ENCODE data around the gene PIGT. TPM values are rescaled to one million over a fixed set of nuclear protein-coding genes. Genes with fewer than 3 reads are reported as not detected.
A peak's percentile ranks its signal among the peaks of the same experiment; 100 is the strongest.

The PIGT gene
- total and polyA plus RNA-seq, 2 of the 13 experiments (the other 11 are each of a cell fraction or from before 2014, with no cell fraction given) = 65.9 to 74.1 TPM

DNA sequence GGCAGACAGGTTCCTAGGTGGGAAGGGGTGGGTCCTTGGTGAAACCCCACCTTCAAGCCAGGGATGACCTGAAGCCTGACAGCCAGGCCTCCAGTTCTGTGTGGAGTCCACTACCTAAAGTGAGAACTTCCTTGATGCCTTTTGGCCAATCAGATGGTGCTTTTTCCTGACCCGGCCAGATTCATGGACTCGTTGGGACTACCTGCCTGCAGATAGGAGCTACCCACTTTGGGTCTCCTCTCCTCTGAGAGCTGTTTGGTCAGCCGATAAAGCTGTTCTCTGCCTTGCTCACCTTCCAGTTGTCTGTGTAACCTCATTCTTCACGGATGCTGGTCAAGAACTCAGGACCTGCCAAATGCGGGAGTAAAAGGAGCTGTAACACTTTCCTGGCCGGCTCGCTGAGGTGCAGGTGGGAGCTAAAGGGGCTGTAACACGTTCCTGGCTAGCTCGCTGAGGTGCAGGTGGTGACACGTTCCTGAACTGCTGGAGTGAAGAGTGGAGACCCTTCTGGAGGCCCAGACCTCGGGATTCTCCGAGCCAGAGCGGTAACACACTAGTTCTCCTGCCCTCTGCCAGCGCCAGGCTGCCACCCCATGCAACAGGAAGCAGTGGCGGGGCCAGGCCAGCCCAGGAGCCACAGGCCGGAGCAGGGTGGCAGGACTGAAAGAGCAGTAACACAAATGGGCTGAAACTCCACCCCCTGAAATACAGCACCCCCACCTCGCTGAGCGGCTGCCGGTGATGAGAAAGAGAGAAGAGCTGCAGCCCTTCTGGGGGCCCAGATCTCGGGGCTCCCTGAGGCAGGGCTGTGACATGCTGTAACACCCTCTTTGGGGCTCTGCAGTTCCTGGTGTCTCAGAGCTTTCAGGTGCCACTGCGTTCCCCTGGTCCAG is 21.5 kb upstream of the PIGT start:
- no peak for DNase-seq (ENCODE audit: low spot score)
- H3K9ac ChIP-seq (ENCODE audit: insufficient read depth, low read depth, low read length) = no peak overlapping the region
- no TSS peak for BruUV-seq (replicated peaks)
- no peaks in the 10 kb centered on the region for H4K20me1 ChIP-seq (ENCODE audit: insufficient read depth, low read length)
- no peak; the same call in 2 of the 3 replicates for ATAC-seq
- intact Hi-C loops (cut with micrococcal nuclease; ENCODE audit: unreplicated experiment) = loop anchor here (5.0 kb wide), 1 partner anchor 43 kb away; no protein-coding TSS in a partner anchor
- H3K27me3 ChIP-seq (ENCODE audit: control insufficient read depth in 1 of 2, insufficient read depth in 2 of 2, low read length in 2 of 2) = no peaks in the 10 kb centered on the region
- H3K4me2 ChIP-seq (ENCODE audit: low read depth, low read length) = no peak overlapping the region
- H2AFZ ChIP-seq (ENCODE audit: low read length) = no peak overlapping the region
- ChIA-PET POLR2A (interaction anchor here (0.9 to 1.0 kb wide), 2 partner anchors 21 to 51 kb away, joined by 3 to 4 read pairs; partner anchors contain the start of gene PIGT), CTCF (ENCODE audit: low intra/inter-chr PET ratio, low total read pairs) (no interaction called here)
- H3K27ac ChIP-seq (ENCODE audit: extremely low read length, insufficient read depth, low read length) = no peak overlapping the region
- no peak for FAIRE-seq
- no peaks in the 10 kb centered on the region for H3K4me1 ChIP-seq (ENCODE audit: insufficient read depth, low read length)
- no peaks in the 10 kb centered on the region for H3K36me3 ChIP-seq (replicated peaks in 1 of 2; ENCODE audit: control insufficient read depth in 1 of 2, insufficient read depth in 2 of 2, low read length in 2 of 2)
- H3K9me3 ChIP-seq (ENCODE audit: low read length) = peaks cover 2% of the 10 kb centered on the region; the same call in 1 of the 2 replicates
- in situ Hi-C loops (cut with HindIII; ENCODE audit: extremely low pct_ligation_motif_present, low pct_unique_long_range_greater_than_20kb) = no loop called here
- 65% methylated on average over 18 of the region's 21 CpGs for WGBS (ENCODE audit: low lambda C conversion rate)
- H3K4me3 ChIP-seq (replicated peaks in 1 of 3; ENCODE audit: insufficient read depth in 1 of 3, low read depth in 2 of 3, low read length in 3 of 3) = no peak overlapping the region
- no peaks in the 10 kb centered on the region for H3K79me2 ChIP-seq (ENCODE audit: insufficient read depth, low read length)
- TF ChIP-seq DNMT1 (CRISPR knock-in tag; IDR thresholded peaks at IDR 0.05) (0 out of 2 replicates have a peak, but pooled peaks have one; percentile 15), MIXL1 (CRISPR knock-in tag; IDR thresholded peaks at IDR 0.05) (no peak), KDM5A (IDR thresholded peaks at IDR 0.05; ENCODE audit: borderline replicate concordance, low read length) (no peak), ZNF687 (CRISPR knock-in tag; IDR thresholded peaks at IDR 0.05) (peak; percentile 14; the same call in 1 of the 2 replicates), PHF21A (CRISPR knock-in tag; IDR thresholded peaks at IDR 0.05) (no peak), RBM39 (IDR thresholded peaks at IDR 0.05; ENCODE audit: low read depth, low read length, poor library complexity, severe bottlenecking) (no peak)
- TF ChIP-seq, protein P1, sequence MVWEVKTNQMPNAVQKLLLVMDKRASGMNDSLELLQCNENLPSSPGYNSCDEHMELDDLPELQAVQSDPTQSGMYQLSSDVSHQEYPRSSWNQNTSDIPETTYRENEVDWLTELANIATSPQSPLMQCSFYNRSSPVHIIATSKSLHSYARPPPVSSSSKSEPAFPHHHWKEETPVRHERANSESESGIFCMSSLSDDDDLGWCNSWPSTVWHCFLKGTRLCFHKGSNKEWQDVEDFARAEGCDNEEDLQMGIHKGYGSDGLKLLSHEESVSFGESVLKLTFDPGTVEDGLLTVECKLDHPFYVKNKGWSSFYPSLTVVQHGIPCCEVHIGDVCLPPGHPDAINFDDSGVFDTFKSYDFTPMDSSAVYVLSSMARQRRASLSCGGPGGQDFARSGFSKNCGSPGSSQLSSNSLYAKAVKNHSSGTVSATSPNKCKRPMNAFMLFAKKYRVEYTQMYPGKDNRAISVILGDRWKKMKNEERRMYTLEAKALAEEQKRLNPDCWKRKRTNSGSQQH (CRISPR knock-in tag; IDR thresholded peaks at IDR 0.05; ENCODE audit: low read depth) = no peak

Measured in HepG2 (cell line).